MM.1S (cell line): Measurements from ENCODE around the gene TMEM258.

Experiments used
- DNase-seq: peaks from one replicate; pipeline ENCODE4 v3.0.0-alpha.2; 2015
- H2AFZ ChIP-seq: fragments of 300-600 bp; sonication (generic); 2 replicates; pipeline ENCODE4 v1.6.0; 2016; ENCODE audit warnings: antibody characterized with exemption, low read length
- H3F3A ChIP-seq: fragments of 300-600 bp; sonication (generic); 2 replicates; pipeline ENCODE4 v1.6.1; 2016; ENCODE audit warnings: mild to moderate bottlenecking, antibody characterized with exemption, low read length, moderate library complexity, mixed read lengths; ENCODE audit not compliant: insufficient read depth
- H3K27ac ChIP-seq: fragments of 300-600 bp; sonication (generic); 2 replicates; pipeline ENCODE4 v1.5.1; 2016; ENCODE audit warnings: mild to moderate bottlenecking, low read length
- H3K27me3 ChIP-seq: fragments of 300-600 bp; sonication (generic); replicated peaks from 2 replicates; pipeline ENCODE4 v1.6.0; 2016; ENCODE audit warnings: low read length; ENCODE audit not compliant: insufficient read depth
- H3K36me3 ChIP-seq: fragments of 300-600 bp; sonication (generic); replicated peaks from 2 replicates; pipeline ENCODE4 v1.6.1; 2016; ENCODE audit warnings: mild to moderate bottlenecking, low read length, mixed read lengths; ENCODE audit not compliant: insufficient read depth
- H3K4me1 ChIP-seq: fragments of 300-600 bp; sonication (generic); 2 replicates; pipeline ENCODE4 v1.6.1; 2016; ENCODE audit warnings: low read length, mixed read lengths
- H3K4me2 ChIP-seq: fragments of 300-600 bp; sonication (generic); 2 replicates; pipeline ENCODE4 v1.6.0; 2016; ENCODE audit warnings: low read depth, low read length
- H3K4me3 ChIP-seq: fragments of 300-600 bp; sonication (generic); 2 replicates; pipeline ENCODE4 v1.5.1; 2016; ENCODE audit warnings: low read length, mixed read lengths
- H3K79me2 ChIP-seq: fragments of 300-600 bp; sonication (generic); 2 replicates; pipeline ENCODE4 v1.6.1; 2016; ENCODE audit warnings: mixed run types, low read length, mixed read lengths
- H3K9ac ChIP-seq: fragments of 300-600 bp; sonication (generic); 2 replicates; pipeline ENCODE4 v1.6.1; 2016; ENCODE audit warnings: low read length, mixed read lengths
- H3K9me2 ChIP-seq: fragments of 300-600 bp; sonication (generic); replicated peaks from 2 replicates; pipeline ENCODE4 v1.6.1; 2016; ENCODE audit warnings: mild to moderate bottlenecking, low read length, mixed read lengths; ENCODE audit not compliant: insufficient read depth
- H3K9me3 ChIP-seq: fragments of 300-600 bp; sonication (generic); replicated peaks from 2 replicates; pipeline ENCODE4 v1.6.1; 2016; ENCODE audit warnings: mild to moderate bottlenecking, low read length, mixed read lengths; ENCODE audit not compliant: insufficient read depth
- H4K20me1 ChIP-seq: fragments of 300-600 bp; sonication (generic); 2 replicates; pipeline ENCODE4 v1.6.1; 2016; ENCODE audit warnings: mild to moderate bottlenecking, low read length, moderate library complexity, mixed read lengths; ENCODE audit not compliant: insufficient read depth
- EZH2 ChIP-seq: fragments of 300-600 bp; sonication (generic); optimal IDR thresholded peaks from 2 replicates; pipeline ENCODE3; 2017; ENCODE audit warnings: low read depth, mild to moderate bottlenecking, antibody characterized with exemption, low read length, mixed read lengths
- EZH2phosphoT487 ChIP-seq: fragments of 300-600 bp; sonication (generic); IDR thresholded peaks from 2 replicates; pipeline ENCODE4 v1.6.1; 2018; ENCODE audit warnings: antibody characterized with exemption, low read length
- TF ChIP-seq, protein P1 (sequence below): fragments of 300-600 bp; sonication (generic); IDR thresholded peaks from 2 replicates; pipeline ENCODE4 v1.5.1; 2016; ENCODE audit warnings: antibody characterized with exemption, low read length, mixed read lengths

The TMEM258 gene

DNA sequence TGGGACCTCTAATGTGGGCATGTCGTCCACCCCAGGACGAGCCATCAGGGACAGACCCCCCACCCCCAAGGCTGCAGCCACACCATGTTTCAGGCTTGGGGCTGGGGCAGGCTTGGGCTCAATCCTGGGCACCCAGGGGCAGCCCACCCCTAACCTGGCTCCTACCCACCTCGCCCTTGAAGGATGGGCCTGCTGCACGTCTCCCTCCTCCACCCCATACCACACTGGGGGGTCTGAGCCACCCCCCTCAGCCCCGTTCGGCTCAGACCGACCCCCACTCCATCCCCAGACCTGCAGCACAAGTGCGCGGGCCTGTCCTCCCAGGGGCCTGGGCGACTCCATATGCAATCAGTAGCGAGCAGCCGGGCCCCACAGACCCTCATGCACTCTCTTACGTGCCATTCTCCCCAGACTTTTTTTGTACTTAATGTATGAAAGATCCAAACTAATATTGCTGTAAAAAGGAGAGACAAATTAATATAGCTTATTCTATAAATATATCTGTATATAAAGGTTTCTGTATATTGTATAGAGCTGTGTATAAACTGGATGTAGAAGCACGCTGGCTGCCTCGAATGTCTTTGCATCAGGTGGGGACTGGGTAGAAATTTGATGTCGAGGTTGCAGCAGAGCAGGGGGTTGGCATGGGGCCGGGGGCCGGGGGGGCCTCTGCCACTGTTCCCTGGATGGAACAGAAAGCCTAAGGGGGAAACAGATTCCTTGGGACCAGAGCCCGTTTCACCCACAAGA, 45.8 kb downstream of the TMEM258 start:
- Histone ChIP-seq H3K36me3 (no peaks in the 10 kb centered on the region), H3K27ac (no peak overlapping the region), H3K4me1 (no peaks in the 10 kb centered on the region), H4K20me1 (no peaks in the 10 kb centered on the region), H3K9me3 (no peaks in the 10 kb centered on the region), H3K9me2 (no peaks in the 10 kb centered on the region), H3F3A (no peaks in the 10 kb centered on the region), H3K27me3 (peaks cover 74% of the 10 kb centered on the region), H3K79me2 (no peaks in the 10 kb centered on the region), H3K4me2 (no peak overlapping the region), H3K9ac (no peak overlapping the region), H3K4me3 (no peak overlapping the region), H2AFZ (no peak overlapping the region)
- TF ChIP-seq, protein P1, sequence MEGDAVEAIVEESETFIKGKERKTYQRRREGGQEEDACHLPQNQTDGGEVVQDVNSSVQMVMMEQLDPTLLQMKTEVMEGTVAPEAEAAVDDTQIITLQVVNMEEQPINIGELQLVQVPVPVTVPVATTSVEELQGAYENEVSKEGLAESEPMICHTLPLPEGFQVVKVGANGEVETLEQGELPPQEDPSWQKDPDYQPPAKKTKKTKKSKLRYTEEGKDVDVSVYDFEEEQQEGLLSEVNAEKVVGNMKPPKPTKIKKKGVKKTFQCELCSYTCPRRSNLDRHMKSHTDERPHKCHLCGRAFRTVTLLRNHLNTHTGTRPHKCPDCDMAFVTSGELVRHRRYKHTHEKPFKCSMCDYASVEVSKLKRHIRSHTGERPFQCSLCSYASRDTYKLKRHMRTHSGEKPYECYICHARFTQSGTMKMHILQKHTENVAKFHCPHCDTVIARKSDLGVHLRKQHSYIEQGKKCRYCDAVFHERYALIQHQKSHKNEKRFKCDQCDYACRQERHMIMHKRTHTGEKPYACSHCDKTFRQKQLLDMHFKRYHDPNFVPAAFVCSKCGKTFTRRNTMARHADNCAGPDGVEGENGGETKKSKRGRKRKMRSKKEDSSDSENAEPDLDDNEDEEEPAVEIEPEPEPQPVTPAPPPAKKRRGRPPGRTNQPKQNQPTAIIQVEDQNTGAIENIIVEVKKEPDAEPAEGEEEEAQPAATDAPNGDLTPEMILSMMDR: no peak
- DNase-seq: no peak

DNA sequence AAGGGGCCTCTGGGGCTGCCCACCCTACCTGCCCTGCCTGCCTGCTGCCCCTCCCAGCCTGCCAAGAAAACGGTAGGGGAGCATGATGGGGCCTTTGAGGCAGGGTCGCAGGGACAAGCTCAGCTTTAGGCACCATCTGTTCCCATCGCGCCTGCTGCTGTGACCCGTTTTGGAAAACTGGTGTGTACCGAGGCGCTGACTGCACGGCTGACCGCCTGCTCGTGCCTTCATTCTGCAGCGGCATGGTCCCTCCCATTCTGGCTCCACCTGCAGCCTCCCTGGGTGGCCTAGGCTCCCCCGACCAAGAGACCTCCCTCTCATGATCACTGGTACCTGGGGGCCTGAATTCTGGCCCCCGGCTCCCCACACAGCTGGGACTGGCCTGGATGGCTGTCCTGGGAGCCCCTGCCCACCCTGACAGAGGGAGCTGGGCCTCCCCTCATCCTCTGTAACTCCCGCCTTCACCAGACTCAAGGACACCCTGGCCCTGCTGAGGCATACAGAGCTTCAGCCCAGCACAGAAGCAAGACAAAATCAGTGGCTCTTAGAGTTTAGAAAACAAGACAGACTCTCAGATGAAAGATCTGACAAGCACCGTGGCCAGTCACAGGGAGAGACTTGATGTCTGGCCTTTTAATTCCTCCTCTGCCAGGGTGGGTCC, 46.5 kb downstream of the TMEM258 start:
- DNase-seq: no peak
- Histone ChIP-seq H3K9me3 (no peaks in the 10 kb centered on the region), H3K9me2 (no peaks in the 10 kb centered on the region), H3K36me3 (no peaks in the 10 kb centered on the region), H3K9ac (no peak overlapping the region), H3K27me3 (peaks cover 76% of the 10 kb centered on the region), H4K20me1 (no peaks in the 10 kb centered on the region), H3K27ac (no peak overlapping the region), H3K4me1 (no peaks in the 10 kb centered on the region), H2AFZ (no peak overlapping the region), H3F3A (no peaks in the 10 kb centered on the region), H3K79me2 (no peaks in the 10 kb centered on the region), H3K4me3 (no peak overlapping the region), H3K4me2 (no peak overlapping the region)
- no peak for TF ChIP-seq EZH2phosphoT487
- no peak for TF ChIP-seq EZH2
- TF ChIP-seq, protein P1: no peak

DNA sequence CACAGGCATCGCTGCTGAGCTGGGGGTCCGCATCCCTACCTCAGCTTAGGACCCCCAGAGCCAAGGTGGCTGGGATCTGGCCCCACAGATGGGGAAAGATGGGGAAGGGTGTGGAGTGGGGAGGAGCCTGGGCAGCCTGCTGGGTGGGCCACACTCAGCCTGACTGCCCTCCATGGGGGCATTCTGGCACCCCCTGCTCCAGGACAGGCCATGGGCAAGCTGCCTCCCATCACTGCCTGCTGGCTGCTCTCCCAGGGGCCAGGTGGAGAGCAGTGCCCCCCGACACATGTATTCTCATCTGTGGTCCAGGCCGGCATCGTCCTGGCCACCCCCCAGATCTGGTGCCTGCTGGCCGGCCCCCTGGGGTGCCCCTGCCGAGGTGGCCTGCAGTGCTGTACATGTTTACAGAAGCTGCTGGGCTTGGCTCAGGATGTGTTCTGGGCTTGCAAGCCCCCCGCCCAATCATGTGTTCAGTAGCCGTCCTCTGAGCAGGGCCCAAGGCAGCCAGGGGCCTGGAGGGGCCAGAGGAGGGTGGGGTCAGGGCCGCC, 47.7 kb downstream of the TMEM258 start:
- no peak for TF ChIP-seq EZH2phosphoT487
- TF ChIP-seq, protein P1: no peak
- no peak for TF ChIP-seq EZH2
- Histone ChIP-seq H3K4me3 (no peak overlapping the region), H3K4me1 (no peaks in the 10 kb centered on the region), H3K27me3 (peaks cover 78% of the 10 kb centered on the region), H3K36me3 (no peaks in the 10 kb centered on the region), H4K20me1 (no peaks in the 10 kb centered on the region), H3K9me3 (no peaks in the 10 kb centered on the region), H2AFZ (no peak overlapping the region), H3K9ac (no peak overlapping the region), H3K9me2 (no peaks in the 10 kb centered on the region), H3F3A (no peaks in the 10 kb centered on the region), H3K79me2 (no peaks in the 10 kb centered on the region), H3K27ac (no peak overlapping the region), H3K4me2 (no peak overlapping the region)
- DNase-seq: no peak
